ENCODE results near the gene NIT2. TPM values are rescaled to one million over a fixed set of nuclear protein-coding genes. Genes with fewer than 3 reads are reported as not detected.

The NIT2 gene
- total and polyA plus RNA-seq, 7 experiments from 2014 or later = 25.3 to 51.6 (median 30.6) TPM

- Histone ChIP-seq H3K27ac (ENCODE audit: low read depth, low read length) (peak overlapping the region; percentile 85), H3K27me3 (ENCODE audit: control insufficient read depth in 2 of 2, insufficient read depth in 2 of 2, low read length in 2 of 2) (no peaks in the 10 kb centered on the region), H3K4me1 (ENCODE audit: control insufficient read depth in 2 of 2, insufficient read depth in 2 of 2, low read length in 2 of 2) (peaks cover 21 to 33% of the 10 kb centered on the region in 2 donors), H3K9me3 (ENCODE audit: control insufficient read depth in 2 of 3, low read length in 3 of 3) (no peaks in the 10 kb centered on the region), H3K4me3 (ENCODE audit: low read length) (peak overlapping the region; percentile 90), H3K36me3 (ENCODE audit: control insufficient read depth in 2 of 3, insufficient read depth in 3 of 3, low read length in 3 of 3) (peaks cover 0 to 9% (median 0%) of the 10 kb centered on the region in 3 experiments)
- Mint-ChIP-seq H3K27ac (peak overlapping the region; percentile 90 to 98 (median 95)), H3K27me3 (no peaks in the 10 kb centered on the region), H3K9me3 (peaks cover 0 to 3% (median 0%) of the 10 kb centered on the region in 11 donors), H3K4me3 (peak overlapping the region; percentile 87 to 99 (median 96)), H3K4me1 (peaks cover 34 to 83% (median 72%) of the 10 kb centered on the region in 7 donors), H3K36me3 (peaks cover 0 to 10% (median 5%) of the 10 kb centered on the region in 5 donors)
- ChIA-PET POLR2A (interaction anchor here (0.6 to 3.7 kb wide), 13 partner anchors 10 to 1500 kb away, joined by 3 to 21 read pairs (median 4); partner anchors contain the start of genes DCBLD2, NIT2 and TBC1D23), CTCF (interaction anchor here (0.7 to 1.5 kb wide), 2 partner anchors 139 to 188 kb away, joined by 4 to 5 read pairs; no protein-coding TSS in a partner anchor)
- ATAC-seq (peak; percentile 37), DNase-seq (peak in 2 of 9 donors; percentile 45 to 70)
- intact Hi-C loops (cut with micrococcal nuclease) = loop anchor here (1.0 to 10.0 kb wide), 27 partner anchors 40 to 1878 kb away; partner anchors contain the start of genes CEP97 (in 2 of the 2), CMSS1 (in 2 of the 2), NIT2 (in 2 of the 2) and TBC1D23 (in 2 of the 2)
Measured at GRCh38 chr3:100401674-100402041, 67.1 kb downstream of the NIT2 start.

GRCh38 chr3:100402256-100402655 lies 67.7 kb downstream of the NIT2 start:
- H3K9me3 ChIP-seq (ENCODE audit: control insufficient read depth in 2 of 3, low read length in 3 of 3) = peaks cover 0 to 3% (median 0%) of the 10 kb centered on the region in 3 experiments
- Mint-ChIP-seq H3K27me3 (no peaks in the 10 kb centered on the region), H3K36me3 (peaks cover 1 to 12% (median 9%) of the 10 kb centered on the region in 5 donors), H3K4me3 (peak overlapping the region; percentile 87 to 99 (median 96)), H3K4me1 (peaks cover 30 to 77% (median 66%) of the 10 kb centered on the region in 7 donors), H3K27ac (peak overlapping the region; percentile 90 to 98 (median 95)), H3K9me3 (peaks cover 0 to 7% (median 2%) of the 10 kb centered on the region in 11 donors)
- ChIA-PET POLR2A (interaction anchor here (0.6 to 3.7 kb wide), 7 partner anchors 13 to 188 kb away, joined by 3 to 21 read pairs (median 3); partner anchors contain the start of genes NIT2 and TBC1D23), CTCF (interaction anchor here (1.5 kb wide), 1 partner anchor 188 kb away, joined by 5 read pairs; no protein-coding TSS in a partner anchor)
- peaks cover 21 to 28% of the 10 kb centered on the region in 2 donors for H3K4me1 ChIP-seq (ENCODE audit: control insufficient read depth in 2 of 2, insufficient read depth in 2 of 2, low read length in 2 of 2)
- H3K27ac ChIP-seq (ENCODE audit: low read depth, low read length) = peak overlapping the region; percentile 85
- intact Hi-C loops (cut with micrococcal nuclease) = loop anchor here (5.0 to 10.0 kb wide), 5 partner anchors 85 to 1453 kb away; no protein-coding TSS in a partner anchor
- H3K4me3 ChIP-seq (ENCODE audit: low read length) = peak overlapping the region; percentile 90
- H3K27me3 ChIP-seq (ENCODE audit: control insufficient read depth in 2 of 2, insufficient read depth in 2 of 2, low read length in 2 of 2) = no peaks in the 10 kb centered on the region
- peaks cover 0 to 9% (median 0%) of the 10 kb centered on the region in 3 experiments for H3K36me3 ChIP-seq (ENCODE audit: control insufficient read depth in 2 of 3, insufficient read depth in 3 of 3, low read length in 3 of 3)
- DNase-seq = no peak
- no peak for ATAC-seq

- Histone ChIP-seq H3K4me3 (ENCODE audit: low read length) (peak overlapping the region; percentile 90), H3K27me3 (ENCODE audit: control insufficient read depth in 2 of 2, insufficient read depth in 2 of 2, low read length in 2 of 2) (no peaks in the 10 kb centered on the region), H3K36me3 (ENCODE audit: control insufficient read depth in 2 of 3, insufficient read depth in 3 of 3, low read length in 3 of 3) (peaks cover 0 to 9% (median 0%) of the 10 kb centered on the region in 3 experiments), H3K27ac (ENCODE audit: low read depth, low read length) (peak overlapping the region; percentile 85), H3K9me3 (ENCODE audit: control insufficient read depth in 2 of 3, low read length in 3 of 3) (peaks cover 0 to 7% (median 0%) of the 10 kb centered on the region in 3 experiments), H3K4me1 (ENCODE audit: control insufficient read depth in 2 of 2, insufficient read depth in 2 of 2, low read length in 2 of 2) (peaks cover 21 to 28% of the 10 kb centered on the region in 2 donors)
- CTCF ChIA-PET = interaction anchor here (1.5 kb wide), 1 partner anchor 187 kb away, joined by 5 read pairs; no protein-coding TSS in a partner anchor
- peak overlapping the region; percentile 39 to 97 (median 92) for H3K27ac Mint-ChIP-seq
- no peaks in the 10 kb centered on the region for H3K27me3 Mint-ChIP-seq
- peaks cover 30 to 75% (median 64%) of the 10 kb centered on the region in 7 donors for H3K4me1 Mint-ChIP-seq
- peaks cover 8 to 18% (median 15%) of the 10 kb centered on the region in 5 donors for H3K36me3 Mint-ChIP-seq
- POLR2A ChIA-PET = interaction anchor here (0.6 to 3.7 kb wide), 3 partner anchors 19 to 668 kb away, joined by 3 to 21 read pairs (median 4); partner anchors contain the start of gene NIT2
- peak overlapping the region; percentile 6 to 99 (median 95) for H3K4me3 Mint-ChIP-seq
- H3K9me3 Mint-ChIP-seq = peaks cover 0 to 12% (median 8%) of the 10 kb centered on the region in 11 donors
- no peak for ATAC-seq
- intact Hi-C loops (cut with micrococcal nuclease) = loop anchor here (5.0 to 10.0 kb wide), 5 partner anchors 86 to 1452 kb away; no protein-coding TSS in a partner anchor
- no peak for DNase-seq
Measured at GRCh38 chr3:100402891-100403290, 68.3 kb downstream of the NIT2 start.

- CTCF ChIA-PET = no interaction called here
- H3K36me3 Mint-ChIP-seq = peaks cover 8 to 23% (median 17%) of the 10 kb centered on the region in 5 donors
- H3K4me3 ChIP-seq (ENCODE audit: low read length) = no peak overlapping the region
- H3K9me3 ChIP-seq (ENCODE audit: control insufficient read depth in 2 of 3, low read length in 3 of 3) = peaks cover 0 to 7% (median 0%) of the 10 kb centered on the region in 3 experiments
- H3K9me3 Mint-ChIP-seq = peaks cover 0 to 16% (median 9%) of the 10 kb centered on the region in 11 donors
- intact Hi-C loops (cut with micrococcal nuclease) = loop anchor here (5.0 to 10.0 kb wide), 5 partner anchors 86 to 1451 kb away; no protein-coding TSS in a partner anchor
- H3K4me1 ChIP-seq (ENCODE audit: control insufficient read depth in 2 of 2, insufficient read depth in 2 of 2, low read length in 2 of 2) = peaks cover 21 to 28% of the 10 kb centered on the region in 2 donors
- H3K36me3 ChIP-seq (ENCODE audit: control insufficient read depth in 2 of 3, insufficient read depth in 3 of 3, low read length in 3 of 3) = peaks cover 0 to 9% (median 0%) of the 10 kb centered on the region in 3 experiments
- DNase-seq = no peak
- peak overlapping the region in 4 of 9 donors; percentile 17 to 95 (median 69) for H3K27ac Mint-ChIP-seq
- H3K4me1 Mint-ChIP-seq = peaks cover 28 to 69% (median 60%) of the 10 kb centered on the region in 7 donors
- POLR2A ChIA-PET = interaction anchor here (0.6 to 3.7 kb wide), 3 partner anchors 24 to 667 kb away, joined by 3 to 21 read pairs (median 4); partner anchors contain the start of gene NIT2
- no peaks in the 10 kb centered on the region for H3K27me3 ChIP-seq (ENCODE audit: control insufficient read depth in 2 of 2, insufficient read depth in 2 of 2, low read length in 2 of 2)
- H3K27me3 Mint-ChIP-seq = no peaks in the 10 kb centered on the region
- no peak for ATAC-seq
- H3K27ac ChIP-seq (ENCODE audit: low read depth, low read length) = no peak overlapping the region
- peak overlapping the region in 9 of 10 donors; percentile 28 to 99 (median 94) for H3K4me3 Mint-ChIP-seq
Measured at GRCh38 chr3:100403362-100404249, 69.0 kb downstream of the NIT2 start.

GRCh38 chr3:100404250-100404548 lies 69.6 kb downstream of the NIT2 start:
- Histone ChIP-seq H3K4me3 (ENCODE audit: low read length) (no peak overlapping the region), H3K9me3 (ENCODE audit: control insufficient read depth in 2 of 3, low read length in 3 of 3) (peaks cover 0 to 7% (median 0%) of the 10 kb centered on the region in 3 experiments), H3K4me1 (ENCODE audit: control insufficient read depth in 2 of 2, insufficient read depth in 2 of 2, low read length in 2 of 2) (peaks cover 21 to 28% of the 10 kb centered on the region in 2 donors), H3K27ac (ENCODE audit: low read depth, low read length) (no peak overlapping the region), H3K27me3 (ENCODE audit: control insufficient read depth in 2 of 2, insufficient read depth in 2 of 2, low read length in 2 of 2) (no peaks in the 10 kb centered on the region), H3K36me3 (ENCODE audit: control insufficient read depth in 2 of 3, insufficient read depth in 3 of 3, low read length in 3 of 3) (peaks cover 0 to 9% (median 0%) of the 10 kb centered on the region in 3 experiments)
- intact Hi-C loops (cut with micrococcal nuclease) = loop anchor here (5.0 to 10.0 kb wide), 5 partner anchors 87 to 1451 kb away; no protein-coding TSS in a partner anchor
- DNase-seq (no peak), ATAC-seq (no peak)
- Mint-ChIP-seq H3K27me3 (no peaks in the 10 kb centered on the region), H3K4me1 (peaks cover 23 to 63% (median 55%) of the 10 kb centered on the region in 7 donors), H3K4me3 (peak overlapping the region in 6 of 10 donors; percentile 3 to 99 (median 45)), H3K27ac (no peak overlapping the region), H3K36me3 (peaks cover 8 to 27% (median 20%) of the 10 kb centered on the region in 5 donors), H3K9me3 (peaks cover 0 to 19% (median 9%) of the 10 kb centered on the region in 11 donors)
- CTCF ChIA-PET = no interaction called here
- POLR2A ChIA-PET = interaction anchor here (0.7 to 3.7 kb wide), 2 partner anchors 24 to 69 kb away, joined by 4 to 21 read pairs; partner anchors contain the start of gene NIT2

GRCh38 chr3:100407164-100407563 lies 72.6 kb downstream of the NIT2 start:
- no peak overlapping the region for H3K27ac Mint-ChIP-seq
- H3K4me3 Mint-ChIP-seq = no peak overlapping the region
- peaks cover 5 to 37% (median 16%) of the 10 kb centered on the region in 11 donors for H3K9me3 Mint-ChIP-seq
- H3K36me3 Mint-ChIP-seq = peaks cover 20 to 43% (median 40%) of the 10 kb centered on the region in 5 donors
- Histone ChIP-seq H3K27ac (ENCODE audit: low read depth, low read length) (no peak overlapping the region), H3K4me3 (ENCODE audit: low read length) (no peak overlapping the region), H3K27me3 (ENCODE audit: control insufficient read depth in 2 of 2, insufficient read depth in 2 of 2, low read length in 2 of 2) (no peaks in the 10 kb centered on the region), H3K9me3 (ENCODE audit: control insufficient read depth in 2 of 3, low read length in 3 of 3) (peaks cover 0 to 20% (median 5%) of the 10 kb centered on the region in 3 experiments), H3K4me1 (ENCODE audit: control insufficient read depth in 2 of 2, insufficient read depth in 2 of 2, low read length in 2 of 2) (peaks cover 8 to 15% of the 10 kb centered on the region in 2 donors), H3K36me3 (ENCODE audit: control insufficient read depth in 2 of 3, insufficient read depth in 3 of 3, low read length in 3 of 3) (no peaks in the 10 kb centered on the region)
- CTCF ChIA-PET = no interaction called here
- intact Hi-C loops (cut with micrococcal nuclease) = loop anchor here in 1 of 2 donors (10.0 kb wide), 2 partner anchors 532 to 1448 kb away; no protein-coding TSS in a partner anchor
- no peak for DNase-seq
- H3K4me1 Mint-ChIP-seq = peaks cover 13 to 42% (median 34%) of the 10 kb centered on the region in 7 donors
- POLR2A ChIA-PET = no interaction called here
- no peak for ATAC-seq
- H3K27me3 Mint-ChIP-seq = no peaks in the 10 kb centered on the region
